HepG2 (cell line): ENCODE results near the gene PIP5K1A. TPM values are rescaled to one million over a fixed set of nuclear protein-coding genes. Genes with fewer than 3 reads are reported as not detected.

Experiments
- FOXA1 ChIP-seq, 2 experiments: fragments of 450-650 bp in 1 of 2; sonication (generic) in 1 of 2; formaldehyde crosslinking in 1 of 2; IDR thresholded peaks; 2 replicates each; pipeline versions ENCODE4 v1.4.0 to v1.6.1; 2016 to 2020; ENCODE audit warnings: missing genetic modification reagents in 1 of 2
- NFE2 ChIP-seq: sonication (generic); formaldehyde crosslinking; IDR thresholded peaks from 2 replicates; pipeline ENCODE4 v1.4.0; 2020; ENCODE audit warnings: missing genetic modification reagents
- PAF1 ChIP-seq: IDR thresholded peaks from 2 replicates; pipeline ENCODE4 v1.6.1; 2016; ENCODE audit warnings: missing genetic modification reagents, missing compliant biosample characterization
- PRDM10 ChIP-seq: sonication (generic); formaldehyde crosslinking; IDR thresholded peaks from 2 replicates; pipeline ENCODE4 v1.4.0; 2020; ENCODE audit warnings: low read depth, missing genetic modification reagents
- SOX5 ChIP-seq: IDR thresholded peaks from 2 replicates; pipeline ENCODE4 v1.6.1; 2016; ENCODE audit warnings: borderline replicate concordance
- TEAD2 ChIP-seq: sonication (generic); formaldehyde crosslinking; IDR thresholded peaks from 2 replicates; pipeline ENCODE4 v1.9.0; 2021; ENCODE audit warnings: missing genetic modification reagents
- TIGD3 ChIP-seq: sonication (generic); formaldehyde crosslinking; IDR thresholded peaks from 2 replicates; pipeline ENCODE4 v1.5.1; 2020; ENCODE audit warnings: mild to moderate bottlenecking, missing genetic modification reagents, borderline replicate concordance
- ZBTB4 ChIP-seq: sonication (generic); formaldehyde crosslinking; IDR thresholded peaks from 2 replicates; pipeline ENCODE4 v1.4.0; 2020; ENCODE audit warnings: missing genetic modification reagents, mild to moderate bottlenecking, borderline replicate concordance
- ZFY ChIP-seq: sonication (generic); formaldehyde crosslinking; IDR thresholded peaks from 2 replicates; pipeline ENCODE4 v1.4.0; 2020; ENCODE audit warnings: missing genetic modification reagents
- ZNF512B ChIP-seq: sonication (generic); formaldehyde crosslinking; IDR thresholded peaks from 2 replicates; pipeline ENCODE4 v1.5.1; 2020; ENCODE audit warnings: missing genetic modification reagents, mild to moderate bottlenecking, borderline replicate concordance
- ZNF563 ChIP-seq: sonication (generic); formaldehyde crosslinking; IDR thresholded peaks from 2 replicates; pipeline ENCODE4 v1.8.0; 2022; ENCODE audit warnings: mild to moderate bottlenecking, moderate library complexity, missing genetic modification reagents
- ZNF589 ChIP-seq: sonication (generic); formaldehyde crosslinking; conservative IDR thresholded peaks from 2 replicates; pipeline ENCODE4 v1.8.0; 2022; ENCODE audit warnings: mild to moderate bottlenecking, moderate library complexity, missing genetic modification reagents
- ZNF598 ChIP-seq: sonication (generic); formaldehyde crosslinking; IDR thresholded peaks from 2 replicates; pipeline ENCODE4 v1.5.1; 2020; ENCODE audit warnings: mild to moderate bottlenecking, missing genetic modification reagents, borderline replicate concordance
- ZNF7 ChIP-seq: IDR thresholded peaks from 2 replicates; pipeline ENCODE4 v1.6.1; 2016; ENCODE audit warnings: missing biosample characterization, missing genetic modification reagents
- ZNF776 ChIP-seq: sonication (generic); formaldehyde crosslinking; IDR thresholded peaks from 2 replicates; pipeline ENCODE4 v1.4.0; 2020; ENCODE audit warnings: mild to moderate bottlenecking, missing genetic modification reagents
- ZNF784 ChIP-seq: sonication (generic); formaldehyde crosslinking; IDR thresholded peaks from 2 replicates; pipeline ENCODE4 v1.5.1; 2020; ENCODE audit warnings: missing genetic modification reagents, mild to moderate bottlenecking, borderline replicate concordance
- polyA plus RNA-seq, 8 experiments: library from polyadenylated mRNA; depleted of rRNA in 3 of 8; stranded (reverse) in 7 of 8; unstranded in 1 of 8; fragments of >200 nt; fragmentation: Illumina TruSeq in 4 of 8; extraction: Trizol in 4 of 8; gene quantifications; 2 replicates each; pipeline versions ENCODE4 v1.2.1 to v1.2.3, GENCODE V29; 2011 to 2016; ENCODE audit warnings: low read depth in 4 of 8, missing spikeins in 1 of 8, mixed read lengths in 1 of 8; ENCODE audit not compliant: insufficient read depth in 1 of 8
- total RNA-seq, 5 experiments: library from RNA; depleted of rRNA; stranded (reverse); fragments of >200 nt; fragmentation: Illumina TruSeq; extraction: Trizol; gene quantifications; 2 replicates each; pipeline ENCODE4 v1.2.3, GENCODE V29; 2016; ENCODE audit warnings: low read depth in 1 of 5

Gene PIP5K1A
- total and polyA plus RNA-seq, 2 of the 13 experiments (the other 11 are each of a cell fraction or from before 2014, with no cell fraction given), result 45.3 to 65.1 TPM

- TF ChIP-seq ZNF589 (CRISPR knock-in tag) (0 out of 2 replicates have a peak, but pooled peaks have one; percentile 59), ZFY (CRISPR knock-in tag) (no peak), ZNF784 (CRISPR knock-in tag) (peak; percentile 27; the same call in 1 of the 2 replicates), ZNF512B (CRISPR knock-in tag) (no peak), SOX5 (CRISPR knock-in tag) (no peak), TIGD3 (CRISPR knock-in tag) (no peak), NFE2 (CRISPR knock-in tag) (no peak), ZBTB4 (CRISPR knock-in tag) (peak; percentile 84; the same call in 1 of the 2 replicates), ZNF7 (no peak), ZNF776 (CRISPR knock-in tag) (no peak; the same call in 1 of the 2 replicates), TEAD2 (CRISPR knock-in tag) (no peak; the same call in 1 of the 2 replicates), ZNF563 (CRISPR knock-in tag) (peak; percentile 84; the same call in 1 of the 2 replicates), PRDM10 (CRISPR knock-in tag) (no peak; the same call in 1 of the 2 replicates), ZNF598 (CRISPR knock-in tag) (peak; percentile 48; the same call in 1 of the 2 replicates), PAF1 (no peak), FOXA1 (IDR thresholded peaks at IDR 0.05) (no peak), FOXA1 (CRISPR knock-in tag; IDR thresholded peaks at IDR 0.05) (no peak)
These were observed 83.0 kb downstream of the PIP5K1A start (continued) for GRCh38 chr1:151281225-151281968.
